ENCODE data around the gene SRCIN1. TPM values are rescaled to one million over a fixed set of nuclear protein-coding genes. Genes with fewer than 3 reads are reported as not detected.

The SRCIN1 gene
- total RNA-seq: 1 to 10 TPM; 2.8 to 5.9 TPM
- polyA plus RNA-seq (2013, experiment 1 of 2): 13.0 TPM
- polyA plus RNA-seq (2013, experiment 2 of 2): 12.7 TPM
- long read RNA-seq, experiment 1, partial matches to known transcripts: 1 of 2 reads
- long read RNA-seq, experiment 1, other reads (novel, unspliced or antisense): 1 of 2 reads
- long read RNA-seq, experiment 2, partial matches to known transcripts: 2 of 3 reads
- long read RNA-seq, experiment 2, other reads (novel, unspliced or antisense): 1 of 3 reads
- long read RNA-seq, experiment 3, partial matches to known transcripts: 0 of 2 reads
- long read RNA-seq, experiment 3, other reads (novel, unspliced or antisense): 2 of 2 reads
- long read RNA-seq, experiment 4: 0 reads

- Mint-ChIP-seq H3K27me3 (ENCODE audit: insufficient read depth) (peaks cover 73% of the 10 kb centered on the region), H3K36me3 (ENCODE audit: low read depth) (no peaks in the 10 kb centered on the region), H3K4me3 (peak within 1 kb of the TSS; percentile 53), H3K4me1 (peaks cover 31% of the 10 kb centered on the region), H3K9me3 (peaks cover under 1% of the 10 kb centered on the region), H3K27ac (peak within 1 kb of the TSS; percentile 58)
- Histone ChIP-seq H3K4me1 (ENCODE audit: control insufficient read depth, insufficient read depth, low read length) (peaks cover 10% of the 10 kb centered on the region), H3K9ac (ENCODE audit: extremely low read depth, low read length, poor library complexity, severe bottlenecking) (peak within 1 kb of the TSS; percentile 34), H3K27ac (ENCODE audit: low read depth, low read length) (peak within 1 kb of the TSS; percentile 77), H3K36me3 (ENCODE audit: control insufficient read depth, insufficient read depth, low read length) (no peaks in the 10 kb centered on the region), H3K9me3 (ENCODE audit: control insufficient read depth, low read length) (no peaks in the 10 kb centered on the region), H3K27me3 (ENCODE audit: control insufficient read depth, insufficient read depth, low read length, poor library complexity, severe bottlenecking) (peaks cover 25% of the 10 kb centered on the region), H3K4me3 (ENCODE audit: low read length) (peak within 1 kb of the TSS; percentile 76)
- peak; percentile 93 for DNase-seq
- peak; percentile 100 for TF ChIP-seq CTCF (conservative IDR thresholded peaks at IDR 0.05)
- WGBS, 2 experiments (ENCODE audit: insufficient coverage in 1 of 2, insufficient read length in 1 of 2): 1 to 2% methylated on average over 7 to 97 of the region's 105 CpGs
Measured at GRCh38 chr17:38605841-38606645, at the start of gene SRCIN1. SRCIN1 (minus strand) TSS chr17:38605952; CDS start chr17:38605705, 247 bp downstream.

- no peak overlapping the region for H3K27ac ChIP-seq (ENCODE audit: low read depth, low read length)
- Mint-ChIP-seq H3K4me3 (no peak overlapping the region), H3K27ac (no peak overlapping the region), H3K27me3 (ENCODE audit: insufficient read depth) (peaks cover 11% of the 10 kb centered on the region), H3K4me1 (peaks cover 6% of the 10 kb centered on the region), H3K9me3 (no peaks in the 10 kb centered on the region), H3K36me3 (ENCODE audit: low read depth) (no peaks in the 10 kb centered on the region)
- no peak overlapping the region for H3K4me3 ChIP-seq (ENCODE audit: low read length)
- H3K27me3 ChIP-seq (ENCODE audit: control insufficient read depth, insufficient read depth, low read length, poor library complexity, severe bottlenecking): no peaks in the 10 kb centered on the region
- TF ChIP-seq CTCF (conservative IDR thresholded peaks at IDR 0.05): no peak
- no peaks in the 10 kb centered on the region for H3K4me1 ChIP-seq (ENCODE audit: control insufficient read depth, insufficient read depth, low read length)
- H3K9ac ChIP-seq (ENCODE audit: extremely low read depth, low read length, poor library complexity, severe bottlenecking): no peak overlapping the region
- no peaks in the 10 kb centered on the region for H3K36me3 ChIP-seq (ENCODE audit: control insufficient read depth, insufficient read depth, low read length)
- H3K9me3 ChIP-seq (ENCODE audit: control insufficient read depth, low read length): no peaks in the 10 kb centered on the region
- 74 to 81% methylated on average over 2 to 21 of the region's 21 CpGs for WGBS, 2 experiments (ENCODE audit: insufficient coverage in 1 of 2, insufficient read length in 1 of 2)
- DNase-seq: peak; percentile 59
Measured at GRCh38 chr17:38654411-38655398, 49.0 kb upstream of the SRCIN1 start.

- H3K27ac Mint-ChIP-seq: no peak overlapping the region
Measured at GRCh38 chr17:38653679-38654078, 47.9 kb upstream of the SRCIN1 start.

More at GRCh38 chr17:38653679-38654078, 47.9 kb upstream of the SRCIN1 start:
- TF ChIP-seq CTCF (conservative IDR thresholded peaks at IDR 0.05): no peak
- WGBS, 2 experiments (ENCODE audit: insufficient coverage in 1 of 2, insufficient read length in 1 of 2): 94% methylated on average over 5 of the region's 5 CpGs; no CpG with 5 or more reads in 1 of the 2 experiments
- H3K4me3 ChIP-seq (ENCODE audit: low read length): no peak overlapping the region
- no peaks in the 10 kb centered on the region for H3K9me3 Mint-ChIP-seq
- H3K4me1 ChIP-seq (ENCODE audit: control insufficient read depth, insufficient read depth, low read length): no peaks in the 10 kb centered on the region
- no peak overlapping the region for H3K27ac ChIP-seq (ENCODE audit: low read depth, low read length)
- no peaks in the 10 kb centered on the region for H3K36me3 ChIP-seq (ENCODE audit: control insufficient read depth, insufficient read depth, low read length)
- H3K4me3 Mint-ChIP-seq: no peak overlapping the region
- no peaks in the 10 kb centered on the region for H3K36me3 Mint-ChIP-seq (ENCODE audit: low read depth)
- H3K27me3 ChIP-seq (ENCODE audit: control insufficient read depth, insufficient read depth, low read length, poor library complexity, severe bottlenecking): no peaks in the 10 kb centered on the region
- no peaks in the 10 kb centered on the region for H3K9me3 ChIP-seq (ENCODE audit: control insufficient read depth, low read length)
- peaks cover 6% of the 10 kb centered on the region for H3K4me1 Mint-ChIP-seq
- H3K9ac ChIP-seq (ENCODE audit: extremely low read depth, low read length, poor library complexity, severe bottlenecking): no peak overlapping the region
- no peak for DNase-seq
- H3K27me3 Mint-ChIP-seq (ENCODE audit: insufficient read depth): peaks cover 10% of the 10 kb centered on the region
